ENCODE results near the gene PCDHA2.
"Not testable (repeated sequence)": the region's sequence is repeated elsewhere in the genome, so short reads cannot be mapped to it uniquely, and the experiment has no call there.

Gene PCDHA2

GRCh38 chr5:140827704-140828361 lies 33.2 kb downstream of the PCDHA2 start, which contains the start of gene PCDHA6:
Gene PCDHA6 (plus strand): TSS chr5:140827960. CDS start chr5:140828092, 132 bp downstream.
- H3K4me3 ChIP-seq (ENCODE audit: low read depth, low read length): no peak within 1 kb of the TSS
- TF ChIP-seq CTCF (IDR thresholded peaks at IDR 0.05; ENCODE audit: insufficient read depth, low read depth, low read length, missing control alignments): no peak
- DNase-seq (ENCODE audit: low read depth): no peak

GRCh38 chr5:140828362-140828737 lies 33.7 kb downstream of the PCDHA2 start:
- DNase-seq (ENCODE audit: low read depth): no peak
- TF ChIP-seq CTCF (IDR thresholded peaks at IDR 0.05; ENCODE audit: insufficient read depth, low read depth, low read length, missing control alignments): no peak
- H3K4me3 ChIP-seq (ENCODE audit: low read depth, low read length): no peak overlapping the region

- not testable (repeated sequence) for DNase-seq (ENCODE audit: low read depth); H3K4me3 ChIP-seq (ENCODE audit: low read depth, low read length)
Measured at GRCh38 chr5:140829511-140830501, 35.2 kb downstream of the PCDHA2 start.

DNA sequence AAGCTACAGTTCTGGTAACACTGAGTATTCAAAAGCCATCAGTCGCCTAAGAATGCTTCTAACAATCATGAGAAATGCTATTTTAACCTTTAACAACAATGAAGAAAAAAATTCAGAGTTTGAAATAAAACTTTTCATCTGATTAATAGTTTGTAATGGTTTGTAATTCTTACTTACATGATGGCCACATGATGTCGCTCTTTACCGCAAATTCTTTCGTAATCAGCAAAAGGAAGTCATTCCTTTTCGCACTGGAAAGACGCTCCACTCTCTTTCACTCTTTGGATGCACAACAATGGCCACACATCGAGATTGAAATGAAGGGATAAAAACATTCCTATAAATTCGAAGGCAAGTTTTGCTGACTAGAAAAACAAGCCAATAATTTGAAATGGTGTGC lies 39.3 kb downstream of the PCDHA2 start, which contains the start of gene PCDHA7:
PCDHA7 (plus strand) TSS at position 277 of the 400 bp plus-strand sequence; CDS start at position 392, 115 bp downstream.
- H3K4me3 ChIP-seq (ENCODE audit: low read depth, low read length): no peak within 1 kb of the TSS
- no peak for DNase-seq (ENCODE audit: low read depth)
- no peak for TF ChIP-seq CTCF (IDR thresholded peaks at IDR 0.05; ENCODE audit: insufficient read depth, low read depth, low read length, missing control alignments)

DNA sequence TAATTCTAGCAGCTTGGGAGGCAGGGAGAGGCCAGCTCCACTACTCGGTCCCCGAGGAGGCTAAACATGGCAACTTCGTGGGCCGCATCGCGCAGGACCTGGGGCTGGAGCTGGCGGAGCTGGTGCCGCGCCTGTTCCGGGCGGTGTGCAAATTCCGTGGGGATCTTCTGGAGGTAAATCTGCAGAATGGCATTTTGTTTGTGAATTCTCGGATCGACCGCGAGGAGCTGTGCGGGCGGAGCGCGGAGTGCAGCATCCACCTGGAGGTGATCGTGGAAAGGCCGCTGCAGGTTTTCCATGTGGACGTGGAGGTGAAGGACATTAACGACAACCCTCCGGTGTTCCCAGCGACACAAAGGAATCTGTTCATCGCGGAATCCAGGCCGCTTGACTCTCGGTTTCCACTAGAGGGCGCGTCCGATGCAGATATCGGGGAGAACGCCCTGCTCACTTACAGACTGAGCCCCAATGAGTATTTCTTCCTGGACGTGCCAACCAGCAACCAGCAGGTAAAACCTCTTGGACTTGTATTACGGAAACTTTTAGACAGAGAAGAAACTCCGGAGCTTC lies 39.9 kb downstream of the PCDHA2 start:
- not testable (repeated sequence) for H3K4me3 ChIP-seq (ENCODE audit: low read depth, low read length)

GRCh38 chr5:140835622-140836510 lies 41.2 kb downstream of the PCDHA2 start:
- no peak for DNase-seq (ENCODE audit: low read depth)
- no peak for TF ChIP-seq CTCF (IDR thresholded peaks at IDR 0.05; ENCODE audit: insufficient read depth, low read depth, low read length, missing control alignments)
- no peak overlapping the region for H3K4me3 ChIP-seq (ENCODE audit: low read depth, low read length)

More for the DNA sequence above, 39.9 kb downstream of the PCDHA2 start:
- not testable (repeated sequence) for DNase-seq (ENCODE audit: low read depth)
